KOPT-K1 (cell line): ENCODE data around the gene PTEN.
"Not testable (repeated sequence)": the region's sequence is repeated elsewhere in the genome, so short reads cannot be mapped to it uniquely, and the experiment has no call there.

ENCODE experiments used
- H3K27ac ChIP-seq: fragments of 200-600 bp; sonication (generic); 2 replicates; pipeline ENCODE4 v1.5.1; 2016; ENCODE audit warnings: antibody characterized with exemption, mild to moderate bottlenecking, low read depth, low read length; ENCODE audit not compliant: poor library complexity, severe bottlenecking
- H3K36me3 ChIP-seq: fragments of 200-600 bp; sonication (generic); 2 replicates; pipeline ENCODE4 v1.5.1; 2017; ENCODE audit warnings: antibody characterized with exemption, mild to moderate bottlenecking, low read length, moderate library complexity; ENCODE audit not compliant: insufficient read depth
- H3K9me3 ChIP-seq: fragments of 200-600 bp; sonication (generic); 2 replicates; pipeline ENCODE4 v1.5.1; 2017; ENCODE audit warnings: antibody characterized with exemption, low read length, mild to moderate bottlenecking; ENCODE audit not compliant: insufficient read depth, poor library complexity, severe bottlenecking

PTEN gene

GRCh38 chr10:87863053-87863943 is at the start of gene PTEN, which contains the start of gene KLLN:
PTEN (plus strand) TSS chr10:87863625; CDS start chr10:87864470, 845 bp downstream.
KLLN (minus strand) TSS chr10:87863533; CDS start chr10:87862487, 1,046 bp downstream.
- Histone ChIP-seq H3K27ac (peak within 1 kb of the TSS; percentile 98), H3K9me3 (no peaks in the 10 kb centered on the region), H3K36me3 (peaks cover 26% of the 10 kb centered on the region)

DNA sequence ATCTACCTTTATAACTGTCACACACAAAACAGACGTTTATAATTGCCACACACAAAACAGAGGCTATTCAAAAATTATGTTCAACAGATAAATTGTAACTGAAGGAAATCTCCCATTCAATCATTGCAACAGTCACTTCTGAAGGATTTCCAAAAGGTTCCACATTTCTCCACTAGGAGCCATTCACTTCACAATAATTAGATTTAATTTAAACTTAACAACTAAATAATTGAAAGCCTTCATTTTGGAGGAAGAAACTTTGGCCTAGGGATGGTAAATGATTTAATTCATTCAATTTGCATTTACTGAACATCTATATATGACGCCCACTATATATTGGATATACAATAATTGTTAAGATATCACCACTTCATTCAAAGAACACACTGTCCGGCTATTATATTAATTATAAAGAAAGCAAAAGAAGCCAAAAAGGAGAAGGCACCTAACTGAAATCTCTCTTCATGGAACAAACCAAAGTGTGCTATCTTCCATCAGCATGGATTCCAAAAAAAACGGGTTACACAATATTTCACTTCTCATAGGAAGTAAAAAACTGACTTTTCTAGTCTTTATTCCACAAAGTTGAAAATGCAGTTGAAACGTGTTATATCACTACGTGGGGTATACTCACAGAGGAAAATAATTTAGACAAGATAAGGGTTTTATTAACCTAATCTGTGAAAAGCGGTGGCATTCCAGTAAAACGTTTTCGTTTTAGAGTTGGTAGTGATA is 47.1 kb upstream of the PTEN start:
- H3K27ac ChIP-seq, result peak overlapping the region; percentile 95
- H3K9me3 ChIP-seq, result no peaks in the 10 kb centered on the region
- H3K36me3 ChIP-seq, result peaks cover 32% of the 10 kb centered on the region

DNA sequence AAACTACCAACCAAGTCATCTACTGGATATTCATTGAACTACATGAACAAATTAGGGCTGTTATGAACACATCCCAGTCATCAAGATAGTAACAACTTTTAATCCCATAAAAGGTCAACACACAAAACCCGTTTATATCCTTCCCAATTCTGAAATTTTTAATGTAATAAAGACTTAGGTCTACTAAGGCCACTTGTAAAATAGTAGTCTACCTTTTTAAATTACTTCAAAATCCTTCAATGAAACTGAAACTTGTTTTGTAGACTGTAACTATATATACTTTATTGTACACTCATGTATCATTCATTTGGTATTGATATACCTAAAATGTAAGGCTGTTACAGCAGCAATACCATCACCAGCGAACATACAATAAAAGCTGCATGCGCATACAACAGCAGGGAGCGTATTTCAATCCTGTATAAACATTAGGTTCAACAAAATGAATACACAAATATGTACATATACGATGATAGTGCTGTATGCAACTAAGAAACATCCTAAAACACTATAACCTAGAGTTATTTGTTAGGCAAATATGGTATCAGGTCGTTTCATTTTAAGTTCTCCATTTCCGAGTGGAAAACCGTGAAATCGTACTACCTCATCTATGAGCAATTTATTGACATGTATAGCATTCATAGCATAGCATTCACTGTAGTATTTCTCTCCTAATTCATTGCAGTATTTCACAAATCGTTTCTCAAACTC is 46.4 kb upstream of the PTEN start:
- Histone ChIP-seq H3K36me3 (peaks cover 24% of the 10 kb centered on the region), H3K9me3 (no peaks in the 10 kb centered on the region), H3K27ac (peak overlapping the region; percentile 95)

- no peaks in the 10 kb centered on the region for H3K9me3 ChIP-seq
- H3K36me3 ChIP-seq, result peaks cover 16% of the 10 kb centered on the region; the same call in 1 of the 2 replicates
- H3K27ac ChIP-seq, result peak within 1 kb of the TSS; percentile 95
Measured at GRCh38 chr10:87817609-87818504, 45.6 kb upstream of the PTEN start, which contains the start of gene ATAD1. ATAD1 (minus strand) TSS chr10:87818226; CDS start chr10:87814599, 3,627 bp downstream.

DNA sequence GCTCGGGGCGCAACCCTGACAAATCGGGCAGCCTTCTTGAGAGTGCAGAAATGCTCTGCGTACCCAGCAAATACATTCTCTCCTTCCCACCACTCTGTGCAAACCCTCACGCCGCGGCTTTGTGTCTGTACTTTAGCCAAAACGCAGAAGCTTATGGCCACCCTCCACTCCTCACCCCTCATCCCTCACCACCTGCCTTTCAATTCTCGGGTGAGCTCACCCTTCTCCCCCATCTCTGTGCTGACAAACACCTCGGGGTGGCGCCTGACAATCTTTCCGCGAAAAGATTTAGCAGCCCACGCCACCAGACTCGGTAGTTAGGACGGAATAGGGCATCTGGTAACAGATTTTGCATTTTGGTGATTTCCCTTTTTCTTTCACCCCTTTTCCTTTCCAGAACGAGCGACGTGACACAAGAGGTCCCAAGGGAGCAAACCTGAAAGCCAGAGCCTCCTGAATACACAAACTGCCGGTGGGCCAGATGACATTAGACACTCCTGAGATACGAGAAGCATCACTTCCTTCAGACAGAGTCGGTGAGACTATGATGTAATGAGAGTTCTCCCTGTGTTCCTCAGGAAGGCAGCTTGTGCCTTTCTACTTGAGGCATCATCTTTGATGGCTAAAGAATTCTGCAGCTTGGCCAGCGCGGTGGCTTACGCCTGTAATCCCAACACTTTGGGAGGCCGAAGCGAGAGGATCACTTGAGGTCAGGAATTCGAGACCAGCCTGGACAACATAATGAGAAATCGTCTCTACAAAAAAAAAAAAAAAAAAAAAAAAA is 44.7 kb upstream of the PTEN start:
- no peaks in the 10 kb centered on the region for H3K9me3 ChIP-seq
- peaks cover 9% of the 10 kb centered on the region; the same call in 1 of the 2 replicates for H3K36me3 ChIP-seq
- peak overlapping the region; percentile 95 for H3K27ac ChIP-seq

- Histone ChIP-seq H3K36me3 (peaks cover 4% of the 10 kb centered on the region; the same call in 1 of the 2 replicates), H3K27ac (peak overlapping the region; percentile 95), H3K9me3 (no peaks in the 10 kb centered on the region)
Measured at GRCh38 chr10:87819289-87819585, 44.2 kb upstream of the PTEN start.

DNA sequence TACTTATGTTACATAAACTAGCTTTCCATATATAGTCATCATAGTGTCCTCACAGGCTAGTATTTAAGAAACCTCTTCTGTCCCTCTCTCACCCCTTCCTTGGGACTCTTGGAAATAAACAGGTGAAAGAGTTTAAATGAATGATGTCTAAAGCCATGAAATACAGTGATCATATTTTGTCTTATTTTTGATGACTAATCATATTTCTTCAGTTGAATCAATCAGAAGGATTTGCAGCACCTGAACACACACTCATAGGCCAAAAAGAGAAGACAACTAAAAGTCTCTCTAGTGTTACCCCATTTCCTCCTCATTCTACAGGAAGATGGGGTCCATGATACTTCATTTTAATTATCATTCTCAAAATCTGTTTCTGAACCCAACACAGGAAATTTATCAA is 36.8 kb upstream of the PTEN start:
- Histone ChIP-seq H3K36me3 (no peaks in the 10 kb centered on the region), H3K27ac (no peak overlapping the region), H3K9me3 (no peaks in the 10 kb centered on the region)

- Histone ChIP-seq H3K9me3 (no peaks in the 10 kb centered on the region), H3K36me3 (no peaks in the 10 kb centered on the region), H3K27ac (no peak overlapping the region)
Measured at GRCh38 chr10:87827681-87828080, 35.7 kb upstream of the PTEN start.

GRCh38 chr10:87829051-87829450 is 34.4 kb upstream of the PTEN start:
- H3K36me3 ChIP-seq, H3K9me3 ChIP-seq, H3K27ac ChIP-seq: not testable (repeated sequence)

DNA sequence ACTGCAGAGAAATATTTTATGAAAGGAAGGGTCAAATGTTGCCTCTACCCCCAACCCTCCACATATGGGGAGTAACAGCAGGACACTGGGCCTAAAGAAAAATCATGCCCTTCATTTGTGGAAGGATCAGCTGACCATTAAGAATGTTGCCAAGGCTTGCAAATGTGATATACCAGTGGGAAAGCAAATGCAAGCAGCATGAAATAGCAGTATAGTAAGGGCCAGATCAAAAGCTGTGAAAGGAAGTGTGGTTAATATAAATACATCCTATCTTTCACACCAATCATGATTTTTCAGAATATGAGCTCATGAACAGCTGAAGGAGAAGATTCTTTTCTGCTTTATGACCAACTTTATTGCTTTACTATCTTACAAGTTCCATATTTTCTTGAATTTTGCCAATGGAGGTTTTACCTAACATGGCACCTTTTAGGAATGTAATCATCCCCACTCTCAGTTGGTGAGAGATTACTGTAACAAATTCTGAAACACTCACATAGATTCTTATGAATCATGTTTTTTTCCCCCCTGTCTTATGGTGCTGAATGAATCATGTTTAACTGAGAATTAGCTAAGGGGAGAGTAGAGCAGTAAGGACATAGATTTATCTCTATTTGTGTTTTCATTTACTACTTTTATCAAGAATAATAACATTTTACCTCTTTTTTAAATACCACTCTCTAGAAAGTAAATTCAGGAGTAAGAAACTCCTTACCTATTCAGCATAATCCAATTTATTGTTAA is 33.3 kb upstream of the PTEN start:
- Histone ChIP-seq H3K36me3 (no peaks in the 10 kb centered on the region), H3K27ac (no peak overlapping the region)

DNA sequence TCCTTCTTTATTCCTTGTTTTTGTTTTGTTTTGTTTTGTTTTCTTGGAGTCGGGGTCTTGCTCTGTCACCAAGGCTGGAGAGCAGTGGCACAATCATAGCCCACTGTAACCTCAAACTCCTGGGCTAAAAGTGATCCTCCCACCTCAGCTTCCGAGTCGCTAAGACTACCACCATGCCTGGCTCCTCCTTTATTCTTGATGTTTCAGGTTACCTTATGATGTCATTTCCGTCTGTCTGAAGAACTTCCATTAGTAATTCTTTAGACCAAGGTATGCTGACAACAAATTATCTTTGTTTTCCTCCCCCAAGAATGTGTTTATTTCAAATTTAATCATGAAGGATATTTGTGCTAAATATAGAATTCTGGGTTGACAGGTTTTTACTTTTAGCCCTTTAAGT is 27.3 kb upstream of the PTEN start:
- Histone ChIP-seq H3K9me3 (no peaks in the 10 kb centered on the region), H3K27ac (no peak overlapping the region), H3K36me3 (no peaks in the 10 kb centered on the region)

More for the DNA sequence above, 33.3 kb upstream of the PTEN start:
- no peaks in the 10 kb centered on the region for H3K9me3 ChIP-seq

- no peaks in the 10 kb centered on the region for H3K36me3 ChIP-seq
- no peak overlapping the region for H3K27ac ChIP-seq
- H3K9me3 ChIP-seq, result no peaks in the 10 kb centered on the region
Measured at GRCh38 chr10:87837445-87837844, 26.0 kb upstream of the PTEN start.

DNA sequence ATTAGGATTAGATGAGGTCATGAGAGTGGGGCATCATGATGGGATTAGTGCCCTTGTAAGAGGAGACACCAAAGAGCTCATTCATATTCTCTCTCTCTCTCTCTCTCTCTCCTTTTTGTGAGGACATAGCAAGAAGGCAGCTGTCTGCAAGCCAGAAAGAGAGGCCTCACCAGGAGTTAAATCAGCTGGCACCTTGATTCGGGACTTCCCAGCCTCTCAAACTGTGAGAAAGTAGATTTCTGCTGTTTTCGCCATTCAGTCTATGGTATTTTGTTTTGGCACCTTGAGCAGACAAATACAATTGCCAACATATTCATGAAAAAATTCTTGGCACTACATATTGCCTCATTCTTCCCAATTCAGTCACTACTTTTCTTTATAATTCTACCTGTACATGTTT is 24.8 kb upstream of the PTEN start:
- Histone ChIP-seq H3K36me3 (no peaks in the 10 kb centered on the region), H3K9me3 (no peaks in the 10 kb centered on the region), H3K27ac (no peak overlapping the region)
